SK-N-MC (cell line): ENCODE measurements around the gene HTR2C.

ENCODE experiments used
- EZH2 ChIP-seq: fragments of 200-600 bp; sonication (generic); IDR thresholded peaks from one replicate; pipeline ENCODE4 v1.6.1; 2017; ENCODE audit warnings: antibody characterized with exemption
- POLR2AphosphoS5 ChIP-seq: IDR thresholded peaks from 2 replicates; pipeline ENCODE4 v1.6.1; 2012; ENCODE audit warnings: mild to moderate bottlenecking, low read depth, low read length, borderline replicate concordance

DNA sequence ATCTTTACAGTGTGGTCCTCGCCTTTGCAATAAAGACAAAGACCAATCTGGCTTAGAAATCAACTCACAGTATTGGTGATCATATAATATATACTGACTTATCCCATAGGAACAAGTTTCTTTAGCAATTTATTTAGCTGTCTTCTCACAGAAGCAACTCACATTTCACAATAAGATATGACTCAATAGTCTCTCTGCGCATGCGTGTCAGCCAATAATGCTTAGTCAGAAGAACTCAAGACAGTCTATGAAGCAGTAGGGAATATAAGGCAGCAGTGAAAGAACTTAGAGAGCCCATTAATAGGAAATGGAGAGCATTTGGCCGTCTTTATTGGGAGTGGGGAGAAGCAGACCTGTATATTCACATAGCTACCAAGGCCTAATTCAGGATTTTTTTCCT lies 216.8 kb downstream of the HTR2C start:
- TF ChIP-seq EZH2 (no peak), POLR2AphosphoS5 (no peak)
